ENCODE measurements around the gene CCDC141. TPM values are rescaled to one million over a fixed set of nuclear protein-coding genes. Genes with fewer than 3 reads are reported as not detected.

CCDC141 gene
- total and polyA plus RNA-seq, 2 experiments from 2014 or later = 3.0 to 7.2 TPM

DNA sequence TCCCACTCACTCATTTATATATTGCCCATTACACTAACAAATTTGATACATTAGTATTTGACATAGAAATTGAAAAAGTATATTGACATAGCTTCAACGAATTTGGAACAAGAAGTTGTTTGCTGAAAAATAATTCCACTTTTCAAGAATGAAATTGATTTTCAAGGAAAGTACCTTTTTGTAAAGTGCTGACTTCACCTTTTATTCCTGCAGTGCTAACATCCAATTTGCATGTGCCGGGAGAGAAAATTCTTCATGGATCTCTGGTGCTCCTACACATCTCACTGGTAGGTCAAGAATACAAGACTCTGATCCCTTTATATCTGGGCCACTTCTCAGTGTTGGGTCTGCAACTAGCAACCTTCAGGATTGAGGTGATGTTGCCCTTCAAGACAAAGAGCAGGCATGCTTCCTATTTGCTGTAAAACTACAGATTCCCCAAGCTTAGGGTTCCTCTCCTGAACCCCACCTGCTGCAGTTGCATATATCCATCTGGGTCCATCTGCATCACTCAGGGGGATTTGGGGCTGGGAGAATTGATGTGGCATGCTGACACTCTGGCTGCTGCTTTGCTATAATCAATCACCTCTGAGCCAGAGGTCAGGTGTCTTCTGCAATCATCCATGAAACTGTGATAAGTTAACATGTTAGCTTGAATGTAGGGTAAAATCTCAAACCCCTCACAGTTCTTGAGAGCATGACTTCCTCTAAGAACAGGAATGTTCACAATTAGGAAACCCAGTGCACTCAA, 134.3 kb downstream of the CCDC141 start:
- Histone ChIP-seq H3K9me2 (replicated peaks; ENCODE audit: insufficient read depth) (no peaks in the 10 kb centered on the region), H3K9me3 (ENCODE audit: low read depth) (no peaks in the 10 kb centered on the region), H3K27ac (no peak overlapping the region), H3K27me3 (no peaks in the 10 kb centered on the region), H3K79me2 (no peaks in the 10 kb centered on the region), H3K36me3 (replicated peaks; ENCODE audit: insufficient read depth, low read depth) (no peaks in the 10 kb centered on the region), H2AFZ (no peak overlapping the region), H3K4me3 (no peak overlapping the region), H3K4me2 (no peak overlapping the region), H3K4me1 (ENCODE audit: insufficient read depth) (no peaks in the 10 kb centered on the region), H4K20me1 (ENCODE audit: insufficient read depth, poor library complexity, severe bottlenecking) (no peaks in the 10 kb centered on the region)
- 42% methylated on average over 2 of the region's 2 CpGs for WGBS (ENCODE audit: low lambda C conversion rate, missing lambda C conversion rate)
- DNase-seq (ENCODE audit: low spot score) = no peak
- TF ChIP-seq EZH2phosphoT487 (IDR thresholded peaks at IDR 0.05; ENCODE audit: low read depth, severe bottlenecking, unreplicated experiment) (no peak), EZH2 (IDR thresholded peaks at IDR 0.05; ENCODE audit: borderline replicate concordance) (no peak)
- TF ChIP-seq, protein P1, sequence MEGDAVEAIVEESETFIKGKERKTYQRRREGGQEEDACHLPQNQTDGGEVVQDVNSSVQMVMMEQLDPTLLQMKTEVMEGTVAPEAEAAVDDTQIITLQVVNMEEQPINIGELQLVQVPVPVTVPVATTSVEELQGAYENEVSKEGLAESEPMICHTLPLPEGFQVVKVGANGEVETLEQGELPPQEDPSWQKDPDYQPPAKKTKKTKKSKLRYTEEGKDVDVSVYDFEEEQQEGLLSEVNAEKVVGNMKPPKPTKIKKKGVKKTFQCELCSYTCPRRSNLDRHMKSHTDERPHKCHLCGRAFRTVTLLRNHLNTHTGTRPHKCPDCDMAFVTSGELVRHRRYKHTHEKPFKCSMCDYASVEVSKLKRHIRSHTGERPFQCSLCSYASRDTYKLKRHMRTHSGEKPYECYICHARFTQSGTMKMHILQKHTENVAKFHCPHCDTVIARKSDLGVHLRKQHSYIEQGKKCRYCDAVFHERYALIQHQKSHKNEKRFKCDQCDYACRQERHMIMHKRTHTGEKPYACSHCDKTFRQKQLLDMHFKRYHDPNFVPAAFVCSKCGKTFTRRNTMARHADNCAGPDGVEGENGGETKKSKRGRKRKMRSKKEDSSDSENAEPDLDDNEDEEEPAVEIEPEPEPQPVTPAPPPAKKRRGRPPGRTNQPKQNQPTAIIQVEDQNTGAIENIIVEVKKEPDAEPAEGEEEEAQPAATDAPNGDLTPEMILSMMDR (IDR thresholded peaks at IDR 0.05; ENCODE audit: poor library complexity) = no peak

DNA sequence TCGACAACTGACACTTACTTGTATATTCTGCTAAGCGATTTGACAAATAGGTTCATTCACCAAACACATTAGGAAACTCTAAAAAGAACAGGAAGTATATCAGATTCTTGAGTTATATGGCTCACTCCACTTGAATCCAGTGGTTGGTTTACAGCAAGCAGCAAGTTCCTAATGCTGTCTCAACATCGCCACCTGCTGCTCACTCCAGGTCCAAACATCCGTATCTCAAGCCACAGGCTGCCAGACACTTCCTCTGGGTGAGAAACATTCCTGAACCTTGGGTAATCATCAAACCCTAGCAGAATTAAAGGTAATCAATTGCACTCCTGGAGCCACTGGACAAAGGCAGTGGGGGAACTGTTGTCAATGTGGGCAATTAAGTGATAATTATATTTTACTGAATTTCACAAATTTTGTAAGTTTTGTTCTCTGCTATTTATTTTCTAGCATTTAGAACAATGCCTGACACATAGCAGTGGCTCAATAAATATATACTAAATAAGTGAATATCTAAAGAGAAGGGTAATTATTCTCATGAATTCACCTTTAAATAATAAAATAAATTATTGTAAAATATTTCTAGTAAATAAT, 135.6 kb downstream of the CCDC141 start:
- H3K79me2 ChIP-seq = no peaks in the 10 kb centered on the region
- H3K27ac ChIP-seq = no peak overlapping the region
- H2AFZ ChIP-seq = no peak overlapping the region
- no peaks in the 10 kb centered on the region for H3K36me3 ChIP-seq (replicated peaks; ENCODE audit: insufficient read depth, low read depth)
- no peaks in the 10 kb centered on the region for H4K20me1 ChIP-seq (ENCODE audit: insufficient read depth, poor library complexity, severe bottlenecking)
- no peak overlapping the region for H3K4me3 ChIP-seq
- no peaks in the 10 kb centered on the region for H3K27me3 ChIP-seq
- WGBS (ENCODE audit: low lambda C conversion rate, missing lambda C conversion rate) = 21% methylated on average over 4 of the region's 4 CpGs
- H3K4me1 ChIP-seq (ENCODE audit: insufficient read depth) = peaks cover 4% of the 10 kb centered on the region
- peak; percentile 89 for DNase-seq (ENCODE audit: low spot score)
- no peaks in the 10 kb centered on the region for H3K9me3 ChIP-seq (ENCODE audit: low read depth)
- TF ChIP-seq EZH2 (IDR thresholded peaks at IDR 0.05; ENCODE audit: borderline replicate concordance) (no peak), EZH2phosphoT487 (IDR thresholded peaks at IDR 0.05; ENCODE audit: low read depth, severe bottlenecking, unreplicated experiment) (no peak)
- TF ChIP-seq, protein P1 (IDR thresholded peaks at IDR 0.05; ENCODE audit: poor library complexity) = peak; percentile 80
- no peak overlapping the region for H3K4me2 ChIP-seq
- H3K9me2 ChIP-seq (replicated peaks; ENCODE audit: insufficient read depth) = no peaks in the 10 kb centered on the region

DNA sequence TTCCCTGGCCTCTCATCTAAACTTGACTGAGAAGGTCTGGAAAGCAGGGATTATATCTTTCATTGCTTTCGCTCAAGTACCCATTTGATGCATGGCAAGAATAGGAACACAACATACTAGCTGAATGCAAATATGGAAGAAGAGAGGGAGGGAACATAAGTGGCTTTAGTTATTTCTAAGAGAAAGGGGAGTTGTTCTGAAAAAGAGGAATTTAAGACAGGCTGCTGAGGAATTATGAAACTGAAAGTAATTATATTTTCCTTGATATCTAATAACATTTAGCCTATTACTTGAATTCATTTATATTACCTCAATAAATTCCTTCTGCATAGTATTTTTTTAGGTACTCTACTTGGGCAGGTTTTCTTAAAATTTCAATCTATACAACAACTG, 136.9 kb downstream of the CCDC141 start:
- no peak overlapping the region for H3K4me3 ChIP-seq
- H3K79me2 ChIP-seq = no peaks in the 10 kb centered on the region
- 100% methylated on average over 1 of the region's 1 CpG for WGBS (ENCODE audit: low lambda C conversion rate, missing lambda C conversion rate)
- H3K27me3 ChIP-seq = no peaks in the 10 kb centered on the region
- no peaks in the 10 kb centered on the region for H3K9me2 ChIP-seq (replicated peaks; ENCODE audit: insufficient read depth)
- DNase-seq (ENCODE audit: low spot score) = no peak
- no peaks in the 10 kb centered on the region for H3K9me3 ChIP-seq (ENCODE audit: low read depth)
- no peaks in the 10 kb centered on the region for H3K36me3 ChIP-seq (replicated peaks; ENCODE audit: insufficient read depth, low read depth)
- no peak overlapping the region for H3K27ac ChIP-seq
- no peak for TF ChIP-seq EZH2 (IDR thresholded peaks at IDR 0.05; ENCODE audit: borderline replicate concordance)
- TF ChIP-seq, protein P1 (IDR thresholded peaks at IDR 0.05; ENCODE audit: poor library complexity) = no peak
- TF ChIP-seq EZH2phosphoT487 (IDR thresholded peaks at IDR 0.05; ENCODE audit: low read depth, severe bottlenecking, unreplicated experiment) = no peak
- H3K4me2 ChIP-seq = no peak overlapping the region
- H2AFZ ChIP-seq = no peak overlapping the region
- peaks cover 4% of the 10 kb centered on the region for H3K4me1 ChIP-seq (ENCODE audit: insufficient read depth)
- no peaks in the 10 kb centered on the region for H4K20me1 ChIP-seq (ENCODE audit: insufficient read depth, poor library complexity, severe bottlenecking)

All from hepatocyte (in vitro differentiated cells).